ENCODE measurements around the gene SNX19. TPM values are rescaled to one million over a fixed set of nuclear protein-coding genes. Genes with fewer than 3 reads are reported as not detected.

Gene SNX19
- total and polyA plus RNA-seq, 2 experiments from 2014 or later: 5.2 to 30.0 TPM

GRCh38 chr11:130913268-130913667 is 3.0 kb downstream of the SNX19 start:
- DNase-seq (ENCODE audit: low spot score) (no peak), ATAC-seq (no peak)
- Histone ChIP-seq H3K4me2 (no peak overlapping the region), H3K9me2 (ENCODE audit: insufficient read depth) (no peaks in the 10 kb centered on the region), H3K79me2 (replicated peaks; ENCODE audit: insufficient read depth) (peaks cover 11% of the 10 kb centered on the region; the same call in 1 of the 2 replicates), H3K27ac (ENCODE audit: low read depth) (no peak overlapping the region), H3K27me3 (ENCODE audit: insufficient read depth) (peaks cover 14% of the 10 kb centered on the region), H3K4me1 (ENCODE audit: insufficient read depth) (no peaks in the 10 kb centered on the region; the same call in 1 of the 2 replicates), H4K20me1 (replicated peaks; ENCODE audit: insufficient read depth) (peaks cover 6% of the 10 kb centered on the region; the same call in 1 of the 2 replicates), H3F3A (replicated peaks; ENCODE audit: low read depth) (no peaks in the 10 kb centered on the region), H3K4me3 (no peak overlapping the region), H2AFZ (no peak overlapping the region), H3K36me3 (ENCODE audit: insufficient read depth) (no peaks in the 10 kb centered on the region; the same call in 1 of the 2 replicates)
- Mint-ChIP-seq H3K27me3 (ENCODE audit: insufficient read depth, low read depth, poor library complexity) (peaks cover 20% of the 10 kb centered on the region), H3K36me3 (ENCODE audit: low read depth) (peaks cover 14% of the 10 kb centered on the region), H3K27ac (no peak overlapping the region), H3K4me3 (no peak overlapping the region), H3K9me3 (no peaks in the 10 kb centered on the region), H3K4me1 (peaks cover 8% of the 10 kb centered on the region; the same call in 1 of the 3 replicates)
- TF ChIP-seq EZH2 (IDR thresholded peaks at IDR 0.05; ENCODE audit: low read depth, unreplicated experiment) (no peak), EZH2phosphoT487 (IDR thresholded peaks at IDR 0.05; ENCODE audit: unreplicated experiment) (no peak), REST (IDR thresholded peaks at IDR 0.05; ENCODE audit: unreplicated experiment) (no peak), ZNF114 (CRISPR knock-in tag; IDR thresholded peaks at IDR 0.05) (no peak), CTCF (conservative IDR thresholded peaks at IDR 0.05; ENCODE audit: low read depth in 2 of 2) (no peak), CREB1 (CRISPR knock-in tag; IDR thresholded peaks at IDR 0.05; ENCODE audit: low read depth) (no peak), ETS1 (IDR thresholded peaks at IDR 0.05) (no peak), ZNF331 (CRISPR knock-in tag; IDR thresholded peaks at IDR 0.05; ENCODE audit: low read depth) (no peak), STAT1 (IDR thresholded peaks at IDR 0.05; ENCODE audit: unreplicated experiment) (no peak), POLR2AphosphoS5 (IDR thresholded peaks at IDR 0.05; ENCODE audit: low read depth) (no peak), ZNF462 (CRISPR knock-in tag; IDR thresholded peaks at IDR 0.05) (no peak), JUNB (IDR thresholded peaks at IDR 0.05; ENCODE audit: unreplicated experiment) (no peak)

All from GM23338 (cell line).